ENCODE measurements around the gene CTNNA1. TPM values are rescaled to one million over a fixed set of nuclear protein-coding genes. Genes with fewer than 3 reads are reported as not detected.
"Not testable (repeated sequence)": the region's sequence is repeated elsewhere in the genome, so short reads cannot be mapped to it uniquely, and the experiment has no call there.

Gene CTNNA1
- total RNA-seq, 6 experiments from 2014 or later: 101 to 192 (median 123) TPM

DNA sequence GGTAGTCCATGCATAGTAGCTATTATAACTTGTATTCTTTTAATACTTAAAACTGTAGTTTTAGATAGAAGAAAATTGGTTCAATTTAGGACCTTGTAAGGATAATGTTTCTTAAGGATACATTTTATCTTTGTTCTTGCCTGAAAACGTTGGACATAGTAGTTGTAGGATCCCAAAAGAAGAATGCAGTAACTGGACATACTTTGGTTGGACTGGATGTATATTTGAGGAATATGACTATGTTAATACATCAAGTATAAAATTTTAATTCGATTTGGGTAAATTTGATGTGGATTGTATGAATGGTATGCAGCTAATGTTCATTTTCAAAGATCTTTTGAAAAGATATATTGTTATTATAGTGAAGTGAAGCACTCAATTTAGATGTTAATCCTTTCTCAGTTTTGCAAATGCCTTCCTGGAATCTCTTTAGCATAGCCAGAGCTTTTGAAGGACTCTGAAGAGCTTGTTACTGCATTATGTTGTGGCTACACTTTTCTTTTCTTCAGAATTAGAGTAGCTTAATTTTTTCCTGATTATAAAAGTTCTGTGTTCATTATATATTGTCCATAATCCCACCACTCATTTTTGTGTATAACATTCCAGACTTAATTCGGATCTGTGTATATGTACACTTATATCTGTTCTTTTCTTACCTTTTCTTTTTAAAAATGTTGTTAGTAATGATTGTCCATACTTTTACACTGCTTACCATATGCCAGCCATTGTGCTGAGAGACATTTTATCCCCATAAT lies 80.7 kb downstream of the CTNNA1 start:
- H3K27ac ChIP-seq: no peak overlapping the region

DNA sequence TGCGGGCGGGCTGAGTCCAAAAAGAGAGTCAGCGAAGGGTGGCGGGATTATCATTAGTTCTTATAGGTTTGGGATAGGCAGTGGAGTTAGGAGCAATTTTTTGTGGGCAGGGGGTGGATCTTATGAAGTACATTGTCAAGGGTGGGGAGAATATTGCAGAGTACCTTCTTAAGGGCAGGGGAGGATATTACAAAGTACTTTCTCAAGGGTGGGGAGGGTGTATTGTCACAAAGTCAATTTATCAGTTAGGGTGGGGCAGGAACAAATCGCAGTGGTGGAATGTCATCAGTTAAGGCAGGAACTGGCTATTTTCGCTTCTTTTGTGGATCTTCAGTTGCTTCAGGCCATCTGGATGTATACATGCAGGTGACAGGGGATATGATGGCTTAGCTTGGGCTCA lies 81.6 kb downstream of the CTNNA1 start:
- 80% methylated on average over 4 of the region's 6 CpGs for WGBS (ENCODE audit: insufficient coverage, low coverage, low lambda C conversion rate, missing lambda C conversion rate)
- H3K4me1 ChIP-seq; DNase-seq; H3K4me3 ChIP-seq; H3K9me3 ChIP-seq; ATAC-seq; intact Hi-C loops (cut with DNase I); H3K36me3 ChIP-seq; H3K27me3 ChIP-seq; H3K27ac ChIP-seq: not testable (repeated sequence)

More for the DNA sequence above, 80.7 kb downstream of the CTNNA1 start:
- peaks cover 0 to 3% (median 0%) of the 10 kb centered on the region in 4 donors for H3K36me3 ChIP-seq
- TF ChIP-seq POLR2A (IDR thresholded peaks at IDR 0.05): no peak
- TF ChIP-seq, protein P1, sequence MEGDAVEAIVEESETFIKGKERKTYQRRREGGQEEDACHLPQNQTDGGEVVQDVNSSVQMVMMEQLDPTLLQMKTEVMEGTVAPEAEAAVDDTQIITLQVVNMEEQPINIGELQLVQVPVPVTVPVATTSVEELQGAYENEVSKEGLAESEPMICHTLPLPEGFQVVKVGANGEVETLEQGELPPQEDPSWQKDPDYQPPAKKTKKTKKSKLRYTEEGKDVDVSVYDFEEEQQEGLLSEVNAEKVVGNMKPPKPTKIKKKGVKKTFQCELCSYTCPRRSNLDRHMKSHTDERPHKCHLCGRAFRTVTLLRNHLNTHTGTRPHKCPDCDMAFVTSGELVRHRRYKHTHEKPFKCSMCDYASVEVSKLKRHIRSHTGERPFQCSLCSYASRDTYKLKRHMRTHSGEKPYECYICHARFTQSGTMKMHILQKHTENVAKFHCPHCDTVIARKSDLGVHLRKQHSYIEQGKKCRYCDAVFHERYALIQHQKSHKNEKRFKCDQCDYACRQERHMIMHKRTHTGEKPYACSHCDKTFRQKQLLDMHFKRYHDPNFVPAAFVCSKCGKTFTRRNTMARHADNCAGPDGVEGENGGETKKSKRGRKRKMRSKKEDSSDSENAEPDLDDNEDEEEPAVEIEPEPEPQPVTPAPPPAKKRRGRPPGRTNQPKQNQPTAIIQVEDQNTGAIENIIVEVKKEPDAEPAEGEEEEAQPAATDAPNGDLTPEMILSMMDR (IDR thresholded peaks at IDR 0.05): no peak
- intact Hi-C loops (cut with DNase I): no loop called here
- no peaks in the 10 kb centered on the region for H3K4me1 ChIP-seq
- DNase-seq (no peak), ATAC-seq (no peak)
- 40% methylated on average over 3 of the region's 3 CpGs for WGBS (ENCODE audit: insufficient coverage, low coverage, low lambda C conversion rate, missing lambda C conversion rate)
- H3K4me3 ChIP-seq: no peak overlapping the region
- H3K27me3 ChIP-seq: no peaks in the 10 kb centered on the region
- no peaks in the 10 kb centered on the region for H3K9me3 ChIP-seq

DNA sequence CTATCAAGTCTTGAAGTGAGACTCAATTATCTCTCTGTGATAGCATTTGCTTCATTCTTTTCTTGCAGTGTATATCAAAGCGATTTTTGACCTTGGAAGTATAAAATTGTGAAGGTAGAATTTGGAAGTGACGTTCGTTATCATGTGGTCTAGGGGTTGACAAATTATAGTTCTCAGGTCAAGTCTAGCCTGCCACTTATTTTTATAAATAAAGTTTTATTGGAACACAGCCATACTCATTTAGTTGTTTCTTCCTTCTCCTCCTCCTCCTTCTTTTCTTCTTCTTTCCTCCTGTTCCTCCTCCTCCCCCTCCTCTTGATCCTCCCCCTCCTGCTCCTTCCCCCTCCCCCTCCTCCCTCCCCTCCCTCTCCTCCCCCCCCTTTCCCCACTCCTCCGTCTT lies 83.9 kb downstream of the CTNNA1 start:
- Histone ChIP-seq H3K36me3 (no peaks in the 10 kb centered on the region), H3K4me3 (no peak overlapping the region), H3K4me1 (no peaks in the 10 kb centered on the region), H3K27ac (no peak overlapping the region), H3K9me3 (no peaks in the 10 kb centered on the region), H3K27me3 (no peaks in the 10 kb centered on the region)
- DNase-seq: no peak
- TF ChIP-seq POLR2A (IDR thresholded peaks at IDR 0.05): no peak
- TF ChIP-seq, protein P1 (IDR thresholded peaks at IDR 0.05): no peak
- intact Hi-C loops (cut with DNase I): no loop called here
- no peak for ATAC-seq
- WGBS (ENCODE audit: insufficient coverage, low coverage, low lambda C conversion rate, missing lambda C conversion rate): 87% methylated on average over 4 of the region's 4 CpGs

DNA sequence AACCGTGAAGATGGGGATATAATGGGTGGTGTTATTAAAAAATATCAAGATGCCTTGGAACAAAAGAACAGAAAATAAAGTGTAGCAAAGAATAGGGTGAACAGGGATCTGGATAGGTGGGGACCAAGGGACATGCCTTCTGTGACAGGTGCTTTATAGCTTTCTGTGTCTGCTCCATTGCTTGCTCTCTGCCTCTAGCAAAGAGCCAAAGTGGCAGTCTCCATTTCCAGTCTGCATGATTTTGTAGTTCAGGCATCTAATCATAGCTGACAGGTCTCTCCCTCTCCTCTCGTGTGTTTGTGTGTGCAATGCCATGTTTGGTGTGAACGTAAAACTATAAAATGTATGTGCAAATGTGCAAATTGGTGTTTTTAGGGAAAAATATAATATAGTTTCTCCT lies 86.9 kb downstream of the CTNNA1 start:
- H3K27ac ChIP-seq: no peak overlapping the region
- no peaks in the 10 kb centered on the region for H3K27me3 ChIP-seq
- H3K36me3 ChIP-seq: no peaks in the 10 kb centered on the region
- intact Hi-C loops (cut with DNase I): no loop called here
- H3K4me1 ChIP-seq: peaks cover 0 to 7% (median 0%) of the 10 kb centered on the region in 4 donors
- no peak overlapping the region for H3K4me3 ChIP-seq
- no peaks in the 10 kb centered on the region for H3K9me3 ChIP-seq
- DNase-seq (no peak), ATAC-seq (no peak)
- TF ChIP-seq, protein P1 (IDR thresholded peaks at IDR 0.05): no peak
- TF ChIP-seq POLR2A (IDR thresholded peaks at IDR 0.05): no peak
- WGBS (ENCODE audit: insufficient coverage, low coverage, low lambda C conversion rate, missing lambda C conversion rate): 88% methylated on average over 3 of the region's 3 CpGs

DNA sequence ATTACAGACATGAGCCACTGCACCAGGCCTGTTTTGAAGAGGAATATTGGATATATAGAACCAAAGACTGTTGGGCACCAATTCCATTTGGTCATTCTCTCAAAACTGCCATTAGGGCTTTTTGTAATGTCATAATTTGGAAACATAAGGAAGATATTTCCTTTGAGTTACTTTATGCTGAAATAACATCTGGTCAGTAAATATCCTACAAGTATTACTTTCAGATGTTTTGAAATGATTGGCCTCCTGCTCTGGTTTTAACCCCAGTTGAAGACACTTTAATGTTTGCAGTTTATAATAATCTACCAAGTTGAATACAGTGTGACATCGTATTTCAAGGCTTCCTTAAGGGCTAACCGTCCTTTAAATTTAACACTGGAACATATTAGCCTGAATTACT lies 88.3 kb downstream of the CTNNA1 start:
- H3K27ac ChIP-seq: no peak overlapping the region
- TF ChIP-seq, protein P1 (IDR thresholded peaks at IDR 0.05): no peak
- no peak for TF ChIP-seq POLR2A (IDR thresholded peaks at IDR 0.05)
- DNase-seq (no peak), ATAC-seq (no peak)
- peaks cover 0 to 7% (median 0%) of the 10 kb centered on the region in 4 donors for H3K4me1 ChIP-seq
- no peaks in the 10 kb centered on the region for H3K36me3 ChIP-seq
- H3K27me3 ChIP-seq: no peaks in the 10 kb centered on the region
- H3K9me3 ChIP-seq: no peaks in the 10 kb centered on the region
- 88% methylated on average over 2 of the region's 2 CpGs for WGBS (ENCODE audit: insufficient coverage, low coverage, low lambda C conversion rate, missing lambda C conversion rate)
- intact Hi-C loops (cut with DNase I): no loop called here
- no peak overlapping the region for H3K4me3 ChIP-seq

Measured in right lobe of liver (tissue), 6 donors.